Kidney (tissue), 14 donors: Measurements from ENCODE around the gene TRDMT1. TPM values are rescaled to one million over a fixed set of nuclear protein-coding genes. Genes with fewer than 3 reads are reported as not detected.

ENCODE experiments used
- DNase-seq, 5 donors: peaks; one replicate each; pipeline ENCODE4 v3.0.0-alpha.2; 2013 to 2020
- FAIRE-seq: peaks from 2 replicates; lab custom pipeline; 2012; peaks lifted over from hg19 to GRCh38; lab: Jason Lieb, UNC
- H3K27ac ChIP-seq, 2 donors: one replicate each; pipeline ENCODE4 v1.7.0; 2013; ENCODE audit warnings: low read depth in 2 of 2, low read length in 2 of 2, inconsistent platforms in 1 of 2
- H3K27me3 ChIP-seq: one replicate; pipeline ENCODE4 v1.7.1; 2013; ENCODE audit warnings: low read length, inconsistent platforms; ENCODE audit not compliant: control insufficient read depth, insufficient read depth
- H3K36me3 ChIP-seq, 3 donors: one replicate each; pipeline versions ENCODE4 v1.7.0 to v1.7.1; 2013; ENCODE audit warnings: low read length in 3 of 3, control low read depth in 1 of 3, inconsistent platforms in 1 of 3; ENCODE audit not compliant: insufficient read depth in 3 of 3, control insufficient read depth in 2 of 3
- H3K4me1 ChIP-seq, 3 donors: one replicate each; pipeline versions ENCODE4 v1.7.0 to v1.7.1; 2013; ENCODE audit warnings: low read length in 3 of 3, inconsistent platforms in 1 of 3, low read depth in 1 of 3; ENCODE audit not compliant: control insufficient read depth in 2 of 3, insufficient read depth in 2 of 3
- H3K4me3 ChIP-seq, 3 donors: one replicate each; pipeline versions ENCODE4 v1.7.0 to v1.8.1; 2013; ENCODE audit warnings: low read length in 3 of 3, control low read depth in 1 of 3, inconsistent platforms in 1 of 3
- H3K9ac ChIP-seq, 3 donors: one replicate each; pipeline versions ENCODE4 v1.7.0 to v1.7.1; 2013; ENCODE audit warnings: low read length in 3 of 3, control low read depth in 1 of 3, inconsistent platforms in 1 of 3
- H3K9me3 ChIP-seq, 3 donors: one replicate each; pipeline versions ENCODE4 v1.7.0 to v1.7.1; 2013; ENCODE audit warnings: low read length in 3 of 3, control low read depth in 1 of 3, inconsistent platforms in 1 of 3; ENCODE audit not compliant: control insufficient read depth in 2 of 3, insufficient read depth in 1 of 3
- CTCF ChIP-seq: IDR thresholded peaks from 3 replicates; pipeline ENCODE4 v1.5.1; 2012; ENCODE audit warnings: mild to moderate bottlenecking, moderate library complexity, borderline replicate concordance; ENCODE audit not compliant: insufficient read depth; ENCODE audit errors: extremely low read depth
- intact Hi-C: fragments of 100-400 bp; cut with DNase I; formaldehyde crosslinking; loops from one replicate; pipeline ENCODE4 v1.11.1; 2022
- polyA plus RNA-seq: library from polyadenylated mRNA; stranded (reverse); fragments of 350-450 nt; fragmentation: Illumina TruSeq; extraction: RNeasy Lipid Tissue Mini Kit (QIAGEN cat#74804); gene quantifications from one replicate; pipeline ENCODE4 v1.2.3, GENCODE V29; 2014; ENCODE audit warnings: low read depth, low replicate concordance; ENCODE audit not compliant: insufficient read depth
- total RNA-seq: library from RNA; stranded (reverse); fragmentation: NEBNext Ultra II Directional; extraction: Animal tissue kit (Norgen Biotek cat#: 25700); gene quantifications from one replicate; pipeline ENCODE4 v1.2.1, GENCODE V29; 2021
- donor health status: control.
- donor health status: control.
- donor health status: control.
- donor health status: control.
- donor health status: control.
- donor health status: DM: yes; HTN: yes; CAD: no.
- donor health status: Normal renal cell carcinoma (clear cell type).

The TRDMT1 gene
- total and polyA plus RNA-seq, 2 donors from 2014 or later: 2.0 to 11.0 TPM

- no peak for TF ChIP-seq CTCF
- H3K27me3 ChIP-seq: no peaks in the 10 kb centered on the region
- H3K4me1 ChIP-seq: no peaks in the 10 kb centered on the region
- H3K27ac ChIP-seq: no peak overlapping the region
- H3K4me3 ChIP-seq: no peak overlapping the region
- H3K9ac ChIP-seq: no peak overlapping the region
- FAIRE-seq (no peak), DNase-seq (no peak)
- no peaks in the 10 kb centered on the region for H3K36me3 ChIP-seq
- no peaks in the 10 kb centered on the region for H3K9me3 ChIP-seq
- intact Hi-C loops: no loop called here
These were observed 38.6 kb downstream of the TRDMT1 start for GRCh38 chr10:17162828-17163227.

- FAIRE-seq (no peak), DNase-seq (no peak)
- no peak for TF ChIP-seq CTCF
- no peak overlapping the region for H3K9ac ChIP-seq
- no peak overlapping the region for H3K4me3 ChIP-seq
- H3K27me3 ChIP-seq: no peaks in the 10 kb centered on the region
- no peaks in the 10 kb centered on the region for H3K9me3 ChIP-seq
- intact Hi-C loops: no loop called here
- no peaks in the 10 kb centered on the region for H3K36me3 ChIP-seq
- no peaks in the 10 kb centered on the region for H3K4me1 ChIP-seq
- H3K27ac ChIP-seq: no peak overlapping the region
These were observed 39.7 kb downstream of the TRDMT1 start for GRCh38 chr10:17161775-17162174.

DNA sequence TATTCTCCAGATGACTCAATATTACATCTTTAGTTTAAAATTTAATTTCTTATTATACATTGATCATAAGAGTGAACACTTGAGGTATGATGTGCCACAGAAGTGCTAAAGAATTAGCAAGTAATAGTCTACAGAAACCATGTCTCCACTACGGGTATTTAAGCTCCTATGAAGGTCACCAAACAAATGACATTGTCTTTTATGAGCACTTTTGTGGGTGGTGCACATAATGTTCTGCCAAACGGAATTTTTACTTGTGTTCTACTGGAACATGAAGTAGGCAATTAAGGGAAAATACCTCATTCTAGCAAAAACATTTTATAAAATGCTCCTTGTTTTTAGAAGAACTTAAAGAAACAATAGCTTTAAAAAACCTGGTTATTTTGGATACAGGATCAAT is 44.4 kb downstream of the TRDMT1 start:
- H3K9me3 ChIP-seq: no peaks in the 10 kb centered on the region
- H3K36me3 ChIP-seq: no peaks in the 10 kb centered on the region
- H3K9ac ChIP-seq: no peak overlapping the region
- H3K4me1 ChIP-seq: no peaks in the 10 kb centered on the region
- H3K27me3 ChIP-seq: no peaks in the 10 kb centered on the region
- DNase-seq: no peak
- FAIRE-seq: no peak
- intact Hi-C loops: no loop called here
- H3K4me3 ChIP-seq: no peak overlapping the region
- no peak for TF ChIP-seq CTCF
- H3K27ac ChIP-seq: no peak overlapping the region

DNA sequence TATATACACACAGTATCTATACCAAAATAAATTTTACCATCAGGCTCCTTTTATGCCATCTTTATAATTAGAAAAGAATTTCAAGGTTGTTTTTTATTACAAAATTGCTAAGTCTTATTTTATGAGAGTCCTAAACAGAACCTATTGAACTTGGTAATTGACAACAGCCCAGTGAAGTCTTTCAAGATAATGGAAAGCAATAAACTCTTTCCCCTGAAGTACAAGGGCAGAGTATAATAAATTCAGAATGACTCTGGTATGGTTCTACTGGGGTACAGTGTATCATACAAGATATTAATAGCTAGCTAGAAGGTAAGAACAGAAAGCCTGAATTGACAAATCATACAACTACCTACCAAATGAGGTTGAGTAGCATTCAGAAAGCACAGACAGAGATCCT is 45.6 kb downstream of the TRDMT1 start:
- intact Hi-C loops: no loop called here
- no peak for TF ChIP-seq CTCF
- Histone ChIP-seq H3K4me3 (no peak overlapping the region), H3K4me1 (no peaks in the 10 kb centered on the region), H3K9ac (no peak overlapping the region), H3K27me3 (no peaks in the 10 kb centered on the region), H3K27ac (no peak overlapping the region), H3K9me3 (no peaks in the 10 kb centered on the region), H3K36me3 (no peaks in the 10 kb centered on the region)
- FAIRE-seq: no peak
- DNase-seq: no peak
